GM23338 (cell line): ENCODE measurements around the gene LLGL2. TPM values are rescaled to one million over a fixed set of nuclear protein-coding genes. Genes with fewer than 3 reads are reported as not detected.

Source experiments
- ATAC-seq: fragments of 200-7000 bp; cut with Tn5 transposase; 3 replicates; pipeline ENCODE4 v1.9.1; 2020
- DNase-seq: peaks from one replicate; pipeline ENCODE4 v3.0.0-alpha.2; 2015; ENCODE audit warnings: low spot score
- H2AFZ ChIP-seq: fragments of 200-600 bp; sonication (generic); 2 replicates; pipeline ENCODE4 v1.8.0; 2016; ENCODE audit warnings: antibody characterized with exemption, mild to moderate bottlenecking, moderate library complexity
- H3F3A ChIP-seq: fragments of 200-600 bp; sonication (generic); replicated peaks from 2 replicates; pipeline ENCODE4 v1.8.0; 2017; ENCODE audit warnings: antibody characterized with exemption, mixed run types, low read depth
- H3K27ac ChIP-seq: fragments of 200-600 bp; sonication (generic); 2 replicates; pipeline ENCODE4 v1.6.1; 2016; ENCODE audit warnings: low read depth
- H3K27me3 ChIP-seq: fragments of 200-600 bp; sonication (generic); 2 replicates; pipeline ENCODE4 v1.8.0; 2016; ENCODE audit warnings: mild to moderate bottlenecking, mixed run types, moderate library complexity; ENCODE audit not compliant: insufficient read depth
- H3K36me3 ChIP-seq: fragments of 200-600 bp; sonication (generic); 2 replicates; pipeline ENCODE4 v1.8.0; 2016; ENCODE audit warnings: mild to moderate bottlenecking; ENCODE audit not compliant: insufficient read depth
- H3K4me1 ChIP-seq: fragments of 200-600 bp; sonication (generic); 2 replicates; pipeline ENCODE4 v1.8.0; 2016; ENCODE audit warnings: mild to moderate bottlenecking, moderate library complexity; ENCODE audit not compliant: insufficient read depth
- H3K4me2 ChIP-seq: fragments of 200-600 bp; sonication (generic); 2 replicates; pipeline ENCODE4 v1.7.1; 2017; ENCODE audit warnings: mixed run types
- H3K4me3 ChIP-seq: fragments of 200-600 bp; sonication (generic); 2 replicates; pipeline ENCODE4 v1.6.1; 2016; ENCODE audit warnings: mixed run types
- H3K79me2 ChIP-seq: fragments of 200-600 bp; sonication (generic); replicated peaks from 2 replicates; pipeline ENCODE4 v1.8.0; 2017; ENCODE audit warnings: mild to moderate bottlenecking; ENCODE audit not compliant: insufficient read depth
- H3K9me2 ChIP-seq: fragments of 200-600 bp; sonication (generic); 2 replicates; pipeline ENCODE4 v1.8.0; 2017; ENCODE audit not compliant: insufficient read depth
- H4K20me1 ChIP-seq: fragments of 200-600 bp; sonication (generic); replicated peaks from 2 replicates; pipeline ENCODE4 v1.8.0; 2017; ENCODE audit warnings: mild to moderate bottlenecking; ENCODE audit not compliant: insufficient read depth
- H3K27ac Mint-ChIP-seq: 2 replicates; pipeline ENCODE4 v1.8.0; 2020; ENCODE audit warnings: inconsistent platforms, mild to moderate bottlenecking, moderate library complexity, mixed read lengths
- H3K27me3 Mint-ChIP-seq: 3 replicates; pipeline ENCODE4 v1.8.0; 2022; ENCODE audit warnings: low read depth, mild to moderate bottlenecking, moderate library complexity, mixed read lengths, inconsistent platforms; ENCODE audit not compliant: insufficient read depth, poor library complexity
- H3K36me3 Mint-ChIP-seq: 3 replicates; pipeline ENCODE4 v1.8.0; 2021; ENCODE audit warnings: low read depth, mild to moderate bottlenecking, inconsistent platforms, moderate library complexity, mixed read lengths
- H3K4me1 Mint-ChIP-seq: 3 replicates; pipeline ENCODE4 v1.8.0; 2020; ENCODE audit warnings: mild to moderate bottlenecking, inconsistent platforms, mixed read lengths
- H3K4me3 Mint-ChIP-seq: 3 replicates; pipeline ENCODE4 v1.8.0; 2021; ENCODE audit warnings: moderate library complexity, mild to moderate bottlenecking, inconsistent platforms, mixed read lengths
- H3K9me3 Mint-ChIP-seq: 3 replicates; pipeline ENCODE4 v1.8.0; 2020; ENCODE audit warnings: moderate library complexity, mild to moderate bottlenecking, inconsistent platforms, mixed read lengths
- CREB1 ChIP-seq: fragments of 250-450 bp; sonication (Bioruptor Pico); IDR thresholded peaks from 2 replicates; pipeline ENCODE4 v1.5.0; 2020; ENCODE audit warnings: low read depth, mild to moderate bottlenecking, moderate library complexity
- EZH2 ChIP-seq: fragments of 200-600 bp; sonication (generic); IDR thresholded peaks from one replicate; pipeline ENCODE4 v1.8.0; 2017; ENCODE audit warnings: antibody characterized with exemption, mild to moderate bottlenecking, low read depth; ENCODE audit not compliant: unreplicated experiment
- EZH2phosphoT487 ChIP-seq: fragments of 200-600 bp; sonication (generic); IDR thresholded peaks from one replicate; pipeline ENCODE4 v1.8.1; 2018; ENCODE audit warnings: antibody characterized with exemption; ENCODE audit not compliant: unreplicated experiment
- NANOG ChIP-seq: IDR thresholded peaks from 2 replicates; pipeline ENCODE4 v1.6.1; 2016; ENCODE audit warnings: antibody characterized with exemption, borderline replicate concordance
- POLR2AphosphoS5 ChIP-seq: IDR thresholded peaks from 2 replicates; pipeline ENCODE4 v1.6.1; 2016; ENCODE audit warnings: antibody characterized with exemption, low read depth
- STAT1 ChIP-seq: IDR thresholded peaks from one replicate; pipeline ENCODE4 v1.6.1; 2016; ENCODE audit warnings: antibody characterized with exemption; ENCODE audit not compliant: unreplicated experiment
- ZNF114 ChIP-seq: fragments of 250-450 bp; sonication (Bioruptor Pico); IDR thresholded peaks from 2 replicates; pipeline ENCODE4 v1.5.0; 2020; ENCODE audit warnings: mild to moderate bottlenecking, moderate library complexity
- polyA plus RNA-seq: library from polyadenylated mRNA; unstranded; fragments of >200 nt; fragmentation: Nextera tagmentation; extraction: Ambion mirVana; gene quantifications from 2 replicates; pipeline ENCODE4 v1.2.1, GENCODE V29; 2016
- total RNA-seq: library from RNA; depleted of rRNA; stranded (reverse); fragments of >200 nt; shearing (Covaris generic); gene quantifications from 2 replicates; pipeline ENCODE4 v1.2.3, GENCODE V29; 2014
- TF ChIP-seq, protein P1 (sequence below): IDR thresholded peaks from one replicate; pipeline ENCODE4 v1.6.1; 2018; ENCODE audit warnings: antibody characterized with exemption; ENCODE audit not compliant: unreplicated experiment
- TF ChIP-seq, protein P2 (sequence below), 2 experiments: fragments of 200-600 bp in 1 of 2; sonication (generic) in 1 of 2; conservative IDR thresholded peaks; 2 replicates each; pipeline versions ENCODE4 v1.5.1 to v1.6.1; 2016 to 2017; ENCODE audit warnings: antibody characterized with exemption in 2 of 2, low read depth in 2 of 2, mild to moderate bottlenecking in 2 of 2, moderate library complexity in 1 of 2
- TF ChIP-seq, protein P3 (sequence below): IDR thresholded peaks from 2 replicates; pipeline ENCODE4 v1.6.1; 2016; ENCODE audit warnings: antibody characterized with exemption

LLGL2 gene
- total and polyA plus RNA-seq, 2 experiments from 2014 or later = 62.5 to 78.5 TPM

DNA sequence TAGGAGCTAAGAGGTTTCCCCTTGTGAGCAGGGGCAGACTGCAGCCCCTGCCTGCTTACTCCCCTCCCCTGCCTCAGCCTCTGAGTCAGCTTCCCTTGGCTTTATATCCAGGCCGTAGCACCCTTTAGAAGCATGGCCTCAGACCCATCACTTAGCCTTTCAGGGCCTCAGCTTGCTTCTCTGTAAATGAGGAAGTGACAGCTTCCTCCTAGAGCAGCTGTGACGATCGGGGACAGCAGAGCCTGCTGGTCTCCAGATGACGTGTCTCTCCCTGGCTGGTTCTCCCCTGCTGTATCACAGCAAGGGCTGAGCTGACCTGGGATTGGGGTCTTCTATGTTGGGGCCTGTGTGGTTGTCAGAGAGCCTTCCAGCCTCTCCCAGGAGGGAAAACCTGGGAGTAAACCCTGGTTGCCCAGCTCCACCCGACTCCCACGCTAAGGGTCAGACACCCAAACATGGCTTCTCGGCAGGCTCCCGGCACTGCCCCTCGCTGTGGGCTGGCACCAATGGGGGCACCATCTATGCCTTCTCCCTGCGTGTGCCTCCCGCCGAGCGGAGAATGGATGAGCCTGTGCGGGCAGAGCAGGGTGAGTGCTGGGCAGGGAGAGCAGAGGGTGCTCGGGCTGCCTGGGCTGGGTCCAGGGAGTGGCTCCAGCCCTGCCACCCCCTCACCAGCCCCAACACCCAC, 45.8 kb downstream of the LLGL2 start:
- Mint-ChIP-seq H3K27ac (no peak overlapping the region), H3K4me3 (no peak overlapping the region), H3K27me3 (peaks cover 1% of the 10 kb centered on the region), H3K36me3 (peaks cover 3% of the 10 kb centered on the region; the same call in 1 of the 3 replicates), H3K4me1 (no peaks in the 10 kb centered on the region; the same call in 2 of the 3 replicates), H3K9me3 (no peaks in the 10 kb centered on the region)
- Histone ChIP-seq H4K20me1 (no peaks in the 10 kb centered on the region), H3K4me3 (no peak overlapping the region), H3K9me2 (no peaks in the 10 kb centered on the region), H3F3A (no peaks in the 10 kb centered on the region), H3K79me2 (no peaks in the 10 kb centered on the region), H3K4me2 (no peak overlapping the region), H3K27me3 (no peaks in the 10 kb centered on the region), H3K27ac (no peak overlapping the region; the same call in 1 of the 2 replicates), H3K36me3 (no peaks in the 10 kb centered on the region), H2AFZ (no peak overlapping the region), H3K4me1 (no peaks in the 10 kb centered on the region)
- TF ChIP-seq CREB1 (no peak), STAT1 (no peak), NANOG (no peak), EZH2 (no peak), EZH2phosphoT487 (no peak), POLR2AphosphoS5 (no peak), ZNF114 (CRISPR knock-in tag) (no peak)
- TF ChIP-seq, protein P1, sequence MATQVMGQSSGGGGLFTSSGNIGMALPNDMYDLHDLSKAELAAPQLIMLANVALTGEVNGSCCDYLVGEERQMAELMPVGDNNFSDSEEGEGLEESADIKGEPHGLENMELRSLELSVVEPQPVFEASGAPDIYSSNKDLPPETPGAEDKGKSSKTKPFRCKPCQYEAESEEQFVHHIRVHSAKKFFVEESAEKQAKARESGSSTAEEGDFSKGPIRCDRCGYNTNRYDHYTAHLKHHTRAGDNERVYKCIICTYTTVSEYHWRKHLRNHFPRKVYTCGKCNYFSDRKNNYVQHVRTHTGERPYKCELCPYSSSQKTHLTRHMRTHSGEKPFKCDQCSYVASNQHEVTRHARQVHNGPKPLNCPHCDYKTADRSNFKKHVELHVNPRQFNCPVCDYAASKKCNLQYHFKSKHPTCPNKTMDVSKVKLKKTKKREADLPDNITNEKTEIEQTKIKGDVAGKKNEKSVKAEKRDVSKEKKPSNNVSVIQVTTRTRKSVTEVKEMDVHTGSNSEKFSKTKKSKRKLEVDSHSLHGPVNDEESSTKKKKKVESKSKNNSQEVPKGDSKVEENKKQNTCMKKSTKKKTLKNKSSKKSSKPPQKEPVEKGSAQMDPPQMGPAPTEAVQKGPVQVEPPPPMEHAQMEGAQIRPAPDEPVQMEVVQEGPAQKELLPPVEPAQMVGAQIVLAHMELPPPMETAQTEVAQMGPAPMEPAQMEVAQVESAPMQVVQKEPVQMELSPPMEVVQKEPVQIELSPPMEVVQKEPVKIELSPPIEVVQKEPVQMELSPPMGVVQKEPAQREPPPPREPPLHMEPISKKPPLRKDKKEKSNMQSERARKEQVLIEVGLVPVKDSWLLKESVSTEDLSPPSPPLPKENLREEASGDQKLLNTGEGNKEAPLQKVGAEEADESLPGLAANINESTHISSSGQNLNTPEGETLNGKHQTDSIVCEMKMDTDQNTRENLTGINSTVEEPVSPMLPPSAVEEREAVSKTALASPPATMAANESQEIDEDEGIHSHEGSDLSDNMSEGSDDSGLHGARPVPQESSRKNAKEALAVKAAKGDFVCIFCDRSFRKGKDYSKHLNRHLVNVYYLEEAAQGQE = no peak
- TF ChIP-seq, protein P2, sequence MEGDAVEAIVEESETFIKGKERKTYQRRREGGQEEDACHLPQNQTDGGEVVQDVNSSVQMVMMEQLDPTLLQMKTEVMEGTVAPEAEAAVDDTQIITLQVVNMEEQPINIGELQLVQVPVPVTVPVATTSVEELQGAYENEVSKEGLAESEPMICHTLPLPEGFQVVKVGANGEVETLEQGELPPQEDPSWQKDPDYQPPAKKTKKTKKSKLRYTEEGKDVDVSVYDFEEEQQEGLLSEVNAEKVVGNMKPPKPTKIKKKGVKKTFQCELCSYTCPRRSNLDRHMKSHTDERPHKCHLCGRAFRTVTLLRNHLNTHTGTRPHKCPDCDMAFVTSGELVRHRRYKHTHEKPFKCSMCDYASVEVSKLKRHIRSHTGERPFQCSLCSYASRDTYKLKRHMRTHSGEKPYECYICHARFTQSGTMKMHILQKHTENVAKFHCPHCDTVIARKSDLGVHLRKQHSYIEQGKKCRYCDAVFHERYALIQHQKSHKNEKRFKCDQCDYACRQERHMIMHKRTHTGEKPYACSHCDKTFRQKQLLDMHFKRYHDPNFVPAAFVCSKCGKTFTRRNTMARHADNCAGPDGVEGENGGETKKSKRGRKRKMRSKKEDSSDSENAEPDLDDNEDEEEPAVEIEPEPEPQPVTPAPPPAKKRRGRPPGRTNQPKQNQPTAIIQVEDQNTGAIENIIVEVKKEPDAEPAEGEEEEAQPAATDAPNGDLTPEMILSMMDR (conservative IDR thresholded peaks at IDR 0.05; ENCODE audit: low read depth in 2 of 2) = no peak
- TF ChIP-seq, protein P3, sequence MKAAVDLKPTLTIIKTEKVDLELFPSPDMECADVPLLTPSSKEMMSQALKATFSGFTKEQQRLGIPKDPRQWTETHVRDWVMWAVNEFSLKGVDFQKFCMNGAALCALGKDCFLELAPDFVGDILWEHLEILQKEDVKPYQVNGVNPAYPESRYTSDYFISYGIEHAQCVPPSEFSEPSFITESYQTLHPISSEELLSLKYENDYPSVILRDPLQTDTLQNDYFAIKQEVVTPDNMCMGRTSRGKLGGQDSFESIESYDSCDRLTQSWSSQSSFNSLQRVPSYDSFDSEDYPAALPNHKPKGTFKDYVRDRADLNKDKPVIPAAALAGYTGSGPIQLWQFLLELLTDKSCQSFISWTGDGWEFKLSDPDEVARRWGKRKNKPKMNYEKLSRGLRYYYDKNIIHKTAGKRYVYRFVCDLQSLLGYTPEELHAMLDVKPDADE = no peak
- ATAC-seq = no peak
- no peak for DNase-seq
